Retinal pigment epithelial cell (primary cell): ENCODE results near the gene OSBPL9.

Source experiments
- DNase-seq: peaks from one replicate; pipeline ENCODE4 v3.0.0-alpha.2; 2010; ENCODE audit warnings: low read depth
- H3K4me3 ChIP-seq: 2 replicates; pipeline ENCODE4 v1.5.1; 2011; ENCODE audit warnings: mild to moderate bottlenecking, low read length, control low read depth, moderate library complexity
- TF ChIP-seq, protein P1 (sequence below): conservative IDR thresholded peaks from 2 replicates; pipeline ENCODE4 v1.5.1; 2011; ENCODE audit warnings: low read depth, low read length, control low read depth, inconsistent platforms

Gene OSBPL9

DNA sequence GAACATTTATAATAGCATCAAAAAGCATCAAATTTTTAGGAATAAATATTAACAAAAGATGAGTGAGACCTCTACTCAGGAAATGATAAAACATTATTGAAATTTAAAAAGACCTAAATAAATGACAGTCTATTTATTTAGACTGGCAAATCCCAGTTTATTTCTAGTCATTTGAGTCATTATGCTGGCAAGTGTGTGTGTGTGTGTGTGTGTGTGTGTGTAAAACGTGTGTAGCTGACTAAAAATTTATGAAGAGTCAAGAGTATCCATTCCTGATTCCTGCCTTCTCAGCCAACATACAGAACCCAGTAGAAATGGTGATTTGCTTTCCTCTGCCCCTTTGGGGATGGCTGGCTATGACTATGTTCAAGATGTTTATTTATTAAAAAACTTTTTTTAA, 46.2 kb downstream of the OSBPL9 start:
- no peak for DNase-seq
- no peak overlapping the region for H3K4me3 ChIP-seq
- TF ChIP-seq, protein P1, sequence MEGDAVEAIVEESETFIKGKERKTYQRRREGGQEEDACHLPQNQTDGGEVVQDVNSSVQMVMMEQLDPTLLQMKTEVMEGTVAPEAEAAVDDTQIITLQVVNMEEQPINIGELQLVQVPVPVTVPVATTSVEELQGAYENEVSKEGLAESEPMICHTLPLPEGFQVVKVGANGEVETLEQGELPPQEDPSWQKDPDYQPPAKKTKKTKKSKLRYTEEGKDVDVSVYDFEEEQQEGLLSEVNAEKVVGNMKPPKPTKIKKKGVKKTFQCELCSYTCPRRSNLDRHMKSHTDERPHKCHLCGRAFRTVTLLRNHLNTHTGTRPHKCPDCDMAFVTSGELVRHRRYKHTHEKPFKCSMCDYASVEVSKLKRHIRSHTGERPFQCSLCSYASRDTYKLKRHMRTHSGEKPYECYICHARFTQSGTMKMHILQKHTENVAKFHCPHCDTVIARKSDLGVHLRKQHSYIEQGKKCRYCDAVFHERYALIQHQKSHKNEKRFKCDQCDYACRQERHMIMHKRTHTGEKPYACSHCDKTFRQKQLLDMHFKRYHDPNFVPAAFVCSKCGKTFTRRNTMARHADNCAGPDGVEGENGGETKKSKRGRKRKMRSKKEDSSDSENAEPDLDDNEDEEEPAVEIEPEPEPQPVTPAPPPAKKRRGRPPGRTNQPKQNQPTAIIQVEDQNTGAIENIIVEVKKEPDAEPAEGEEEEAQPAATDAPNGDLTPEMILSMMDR, result no peak

DNA sequence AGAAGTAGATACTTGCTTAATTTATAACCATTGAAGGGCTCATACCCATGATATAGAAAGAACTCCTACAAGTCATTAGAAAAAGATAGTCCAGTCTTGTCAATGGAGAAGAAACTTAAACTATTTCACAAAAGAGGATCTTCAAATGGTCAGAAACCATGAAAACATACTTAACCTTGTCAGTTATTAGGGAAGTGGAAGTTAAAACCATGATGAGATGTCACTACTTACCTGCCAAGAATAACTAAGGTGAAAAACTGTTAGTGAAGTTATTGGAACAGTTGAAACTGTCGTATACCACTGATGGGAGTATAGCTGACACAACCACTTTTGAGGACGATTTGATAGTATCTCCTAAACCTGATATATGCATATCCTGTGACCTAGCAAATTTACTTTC, 46.8 kb downstream of the OSBPL9 start:
- TF ChIP-seq, protein P1, result no peak
- no peak for DNase-seq
- H3K4me3 ChIP-seq, result no peak overlapping the region

DNA sequence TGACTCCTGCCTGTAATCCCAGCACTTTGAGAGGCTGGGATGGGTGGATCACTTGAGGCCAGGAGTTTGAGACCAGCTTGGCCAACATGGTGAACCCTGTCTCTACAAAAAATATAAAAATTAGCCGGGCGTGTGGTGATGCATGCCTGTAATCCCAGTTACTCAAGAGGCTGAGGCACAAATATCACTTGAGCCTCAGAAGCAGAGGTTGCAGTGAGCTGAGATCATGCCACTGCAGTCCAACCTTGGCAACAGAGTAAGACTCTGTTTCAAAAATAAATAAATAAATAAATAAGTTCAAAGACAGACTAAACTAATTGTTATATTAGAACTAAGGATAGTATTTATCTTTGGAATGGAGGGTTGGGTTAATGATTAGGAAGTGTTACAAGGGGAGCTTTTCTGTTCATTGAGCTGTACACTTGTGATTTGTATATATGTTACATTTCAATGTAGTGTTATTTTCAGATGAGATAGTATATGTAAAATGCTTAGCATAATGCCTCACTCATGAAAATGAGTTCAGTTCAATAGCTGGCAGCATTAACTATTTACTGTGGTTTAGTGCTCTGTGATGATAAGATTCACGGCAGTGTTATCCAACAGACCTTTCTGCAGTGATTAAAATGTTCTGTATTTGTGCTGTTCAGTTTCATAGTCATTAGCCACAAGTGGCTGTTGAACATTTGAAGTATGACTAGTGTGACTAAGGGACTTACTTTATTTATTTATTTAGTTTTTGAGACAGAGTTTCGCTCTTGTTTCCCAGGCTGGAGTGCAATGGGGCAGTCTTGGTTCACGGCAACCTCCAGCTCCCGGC, 47.7 kb downstream of the OSBPL9 start:
- TF ChIP-seq, protein P1, result no peak
- H3K4me3 ChIP-seq, result no peak overlapping the region
- DNase-seq, result no peak

DNA sequence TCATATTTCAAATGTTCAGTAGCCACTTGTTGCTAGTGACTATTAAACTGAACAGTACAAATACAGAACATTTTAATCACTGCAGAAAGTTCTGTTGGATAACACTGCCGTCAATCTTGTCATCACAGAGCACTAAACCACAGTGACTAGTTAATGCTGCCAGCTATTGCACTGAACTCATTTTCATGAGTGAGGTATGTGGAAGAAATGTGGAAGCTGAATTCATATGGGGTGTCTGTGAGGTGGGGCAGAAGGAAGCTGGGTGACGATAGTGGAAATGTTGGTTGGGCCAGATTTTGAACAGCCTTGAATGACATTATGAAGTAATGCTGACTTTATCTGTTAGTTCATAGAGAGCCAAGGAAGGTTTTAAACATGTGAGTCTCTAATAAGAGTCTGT, 49.6 kb downstream of the OSBPL9 start:
- no peak overlapping the region for H3K4me3 ChIP-seq
- TF ChIP-seq, protein P1, result no peak
- DNase-seq, result no peak

DNA sequence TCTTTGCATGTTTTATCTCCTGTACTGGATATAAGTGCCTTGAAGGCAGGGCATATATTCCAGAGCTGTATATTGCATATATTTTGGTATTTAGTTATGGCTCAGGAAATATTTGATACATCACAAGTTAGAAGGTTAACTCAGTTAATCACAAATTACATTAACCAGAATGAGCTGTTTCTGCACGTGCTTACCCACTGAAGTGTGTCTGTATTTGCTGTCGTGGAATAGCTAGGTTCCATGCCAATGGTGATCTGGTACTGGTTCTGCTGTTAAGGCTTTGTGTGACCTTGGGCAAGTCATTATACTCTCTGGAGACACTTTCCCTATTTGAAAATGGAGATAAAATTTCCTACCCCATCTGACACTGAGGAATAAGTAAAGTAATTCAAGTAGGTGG, 50.7 kb downstream of the OSBPL9 start:
- no peak overlapping the region for H3K4me3 ChIP-seq
- no peak for DNase-seq
- TF ChIP-seq, protein P1, result no peak

DNA sequence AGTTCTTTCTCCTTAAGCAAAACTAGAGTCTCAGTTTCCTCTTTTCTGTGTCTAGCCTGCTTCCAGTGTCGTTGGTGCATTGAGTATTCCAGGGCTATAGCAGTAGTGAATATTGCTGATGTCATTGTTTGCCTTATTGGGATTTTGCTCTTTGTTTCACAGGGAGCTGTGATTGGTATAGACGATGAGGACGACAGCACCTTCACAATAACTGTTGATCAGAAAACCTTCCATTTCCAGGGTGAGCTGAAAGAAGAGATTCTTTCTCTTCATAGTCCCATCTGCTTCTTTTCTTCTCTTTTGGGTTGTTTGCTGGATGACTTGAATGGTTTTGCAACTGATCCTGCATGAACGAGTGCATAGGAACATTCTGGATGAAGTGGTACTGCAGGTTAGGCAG, 52.4 kb downstream of the OSBPL9 start:
- no peak overlapping the region for H3K4me3 ChIP-seq
- TF ChIP-seq, protein P1, result no peak
- DNase-seq, result no peak

DNA sequence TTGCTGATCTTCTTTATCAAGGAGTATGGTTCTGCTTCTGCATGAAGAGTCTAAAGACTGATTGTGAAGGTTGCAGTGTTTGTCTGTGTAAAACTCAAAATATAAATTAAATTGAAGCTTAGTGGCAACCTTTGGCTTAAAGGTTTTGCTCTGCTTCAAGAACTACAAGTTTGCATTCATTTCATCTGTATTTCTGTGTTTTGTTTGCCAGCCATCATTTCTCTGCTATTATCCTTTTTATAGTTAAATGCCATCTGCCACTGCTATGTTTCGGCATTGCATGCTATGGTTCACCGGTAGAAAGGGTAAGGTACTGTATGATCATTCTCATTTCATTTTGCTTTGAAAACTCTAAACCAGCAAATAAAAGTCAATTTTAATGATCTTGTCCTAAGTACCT, 52.9 kb downstream of the OSBPL9 start:
- H3K4me3 ChIP-seq, result no peak overlapping the region
- DNase-seq, result no peak
- TF ChIP-seq, protein P1, result no peak
